GM23338 (cell line): ENCODE results near the gene PNPLA7. TPM values are rescaled to one million over a fixed set of nuclear protein-coding genes. Genes with fewer than 3 reads are reported as not detected.
A peak's percentile ranks its signal among the peaks of the same experiment; 100 is the strongest.
"Not testable (repeated sequence)": the region's sequence is repeated elsewhere in the genome, so short reads cannot be mapped to it uniquely, and the experiment has no call there.

Experiments
- ATAC-seq: fragments of 200-7000 bp; cut with Tn5 transposase; 3 replicates; pipeline ENCODE4 v1.9.1; 2020
- DNase-seq: peaks from one replicate; pipeline ENCODE4 v3.0.0-alpha.2; 2015; ENCODE audit warnings: low spot score
- H2AFZ ChIP-seq: fragments of 200-600 bp; sonication (generic); 2 replicates; pipeline ENCODE4 v1.8.0; 2016; ENCODE audit warnings: antibody characterized with exemption, mild to moderate bottlenecking, moderate library complexity
- H3F3A ChIP-seq: fragments of 200-600 bp; sonication (generic); replicated peaks from 2 replicates; pipeline ENCODE4 v1.8.0; 2017; ENCODE audit warnings: antibody characterized with exemption, mixed run types, low read depth
- H3K27ac ChIP-seq: fragments of 200-600 bp; sonication (generic); 2 replicates; pipeline ENCODE4 v1.6.1; 2016; ENCODE audit warnings: low read depth
- H3K27me3 ChIP-seq: fragments of 200-600 bp; sonication (generic); 2 replicates; pipeline ENCODE4 v1.8.0; 2016; ENCODE audit warnings: mild to moderate bottlenecking, mixed run types, moderate library complexity; ENCODE audit not compliant: insufficient read depth
- H3K36me3 ChIP-seq: fragments of 200-600 bp; sonication (generic); 2 replicates; pipeline ENCODE4 v1.8.0; 2016; ENCODE audit warnings: mild to moderate bottlenecking; ENCODE audit not compliant: insufficient read depth
- H3K4me1 ChIP-seq: fragments of 200-600 bp; sonication (generic); 2 replicates; pipeline ENCODE4 v1.8.0; 2016; ENCODE audit warnings: mild to moderate bottlenecking, moderate library complexity; ENCODE audit not compliant: insufficient read depth
- H3K4me2 ChIP-seq: fragments of 200-600 bp; sonication (generic); 2 replicates; pipeline ENCODE4 v1.7.1; 2017; ENCODE audit warnings: mixed run types
- H3K4me3 ChIP-seq: fragments of 200-600 bp; sonication (generic); 2 replicates; pipeline ENCODE4 v1.6.1; 2016; ENCODE audit warnings: mixed run types
- H3K79me2 ChIP-seq: fragments of 200-600 bp; sonication (generic); replicated peaks from 2 replicates; pipeline ENCODE4 v1.8.0; 2017; ENCODE audit warnings: mild to moderate bottlenecking; ENCODE audit not compliant: insufficient read depth
- H3K9me2 ChIP-seq: fragments of 200-600 bp; sonication (generic); 2 replicates; pipeline ENCODE4 v1.8.0; 2017; ENCODE audit not compliant: insufficient read depth
- H4K20me1 ChIP-seq: fragments of 200-600 bp; sonication (generic); replicated peaks from 2 replicates; pipeline ENCODE4 v1.8.0; 2017; ENCODE audit warnings: mild to moderate bottlenecking; ENCODE audit not compliant: insufficient read depth
- H3K27ac Mint-ChIP-seq: 2 replicates; pipeline ENCODE4 v1.8.0; 2020; ENCODE audit warnings: inconsistent platforms, mild to moderate bottlenecking, moderate library complexity, mixed read lengths
- H3K27me3 Mint-ChIP-seq: 3 replicates; pipeline ENCODE4 v1.8.0; 2022; ENCODE audit warnings: low read depth, mild to moderate bottlenecking, moderate library complexity, mixed read lengths, inconsistent platforms; ENCODE audit not compliant: insufficient read depth, poor library complexity
- H3K36me3 Mint-ChIP-seq: 3 replicates; pipeline ENCODE4 v1.8.0; 2021; ENCODE audit warnings: low read depth, mild to moderate bottlenecking, inconsistent platforms, moderate library complexity, mixed read lengths
- H3K4me1 Mint-ChIP-seq: 3 replicates; pipeline ENCODE4 v1.8.0; 2020; ENCODE audit warnings: mild to moderate bottlenecking, inconsistent platforms, mixed read lengths
- H3K4me3 Mint-ChIP-seq: 3 replicates; pipeline ENCODE4 v1.8.0; 2021; ENCODE audit warnings: moderate library complexity, mild to moderate bottlenecking, inconsistent platforms, mixed read lengths
- H3K9me3 Mint-ChIP-seq: 3 replicates; pipeline ENCODE4 v1.8.0; 2020; ENCODE audit warnings: moderate library complexity, mild to moderate bottlenecking, inconsistent platforms, mixed read lengths
- CREB1 ChIP-seq: fragments of 250-450 bp; sonication (Bioruptor Pico); IDR thresholded peaks from 2 replicates; pipeline ENCODE4 v1.5.0; 2020; ENCODE audit warnings: low read depth, mild to moderate bottlenecking, moderate library complexity
- CTCF ChIP-seq, 2 experiments: fragments of 200-600 bp in 1 of 2; sonication (generic) in 1 of 2; conservative IDR thresholded peaks; 2 replicates each; pipeline versions ENCODE4 v1.5.1 to v1.6.1; 2016 to 2017; ENCODE audit warnings: antibody characterized with exemption in 2 of 2, low read depth in 2 of 2, mild to moderate bottlenecking in 2 of 2, moderate library complexity in 1 of 2
- JUNB ChIP-seq: IDR thresholded peaks from one replicate; pipeline ENCODE4 v1.6.1; 2016; ENCODE audit warnings: antibody characterized with exemption; ENCODE audit not compliant: unreplicated experiment
- NANOG ChIP-seq: IDR thresholded peaks from 2 replicates; pipeline ENCODE4 v1.6.1; 2016; ENCODE audit warnings: antibody characterized with exemption, borderline replicate concordance
- POLR2AphosphoS5 ChIP-seq: IDR thresholded peaks from 2 replicates; pipeline ENCODE4 v1.6.1; 2016; ENCODE audit warnings: antibody characterized with exemption, low read depth
- ZNF462 ChIP-seq: fragments of 250-450 bp; sonication (Bioruptor Pico); IDR thresholded peaks from 2 replicates; pipeline ENCODE4 v1.5.0; 2020; ENCODE audit warnings: mild to moderate bottlenecking, moderate library complexity
- polyA plus RNA-seq: library from polyadenylated mRNA; unstranded; fragments of >200 nt; fragmentation: Nextera tagmentation; extraction: Ambion mirVana; gene quantifications from 2 replicates; pipeline ENCODE4 v1.2.1, GENCODE V29; 2016
- total RNA-seq: library from RNA; depleted of rRNA; stranded (reverse); fragments of >200 nt; shearing (Covaris generic); gene quantifications from 2 replicates; pipeline ENCODE4 v1.2.3, GENCODE V29; 2014

PNPLA7 gene
- total and polyA plus RNA-seq, 2 experiments from 2014 or later, result 0.45 to 0.80 TPM

DNA sequence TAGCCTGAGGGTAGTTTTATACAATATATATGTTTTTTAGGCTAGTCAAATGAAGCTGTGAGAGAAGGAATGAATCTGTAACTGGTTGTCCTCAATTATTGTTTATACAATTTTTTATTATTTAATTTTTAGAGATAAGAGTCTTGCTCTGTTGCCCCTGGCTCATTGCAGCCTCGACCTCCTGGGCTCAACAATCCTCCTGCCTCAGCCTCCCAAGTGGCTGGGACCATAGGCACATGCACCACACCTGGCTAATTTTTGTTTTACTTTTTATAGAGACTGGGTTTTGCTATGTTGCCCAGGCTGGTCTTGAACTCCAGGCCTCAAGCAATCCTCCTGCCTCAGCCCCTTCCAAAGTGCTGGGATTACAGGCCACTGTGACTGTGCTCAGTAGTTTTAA, 4.1 kb upstream of the PNPLA7 start (continued):
- no peak for TF ChIP-seq ZNF462 (CRISPR knock-in tag)
- no peak for TF ChIP-seq NANOG
- TF ChIP-seq POLR2AphosphoS5, result no peak
- no peak for TF ChIP-seq JUNB
- TF ChIP-seq CTCF (conservative IDR thresholded peaks at IDR 0.05; ENCODE audit: low read depth in 2 of 2), result no peak
- no peak for TF ChIP-seq CREB1 (CRISPR knock-in tag)

DNA sequence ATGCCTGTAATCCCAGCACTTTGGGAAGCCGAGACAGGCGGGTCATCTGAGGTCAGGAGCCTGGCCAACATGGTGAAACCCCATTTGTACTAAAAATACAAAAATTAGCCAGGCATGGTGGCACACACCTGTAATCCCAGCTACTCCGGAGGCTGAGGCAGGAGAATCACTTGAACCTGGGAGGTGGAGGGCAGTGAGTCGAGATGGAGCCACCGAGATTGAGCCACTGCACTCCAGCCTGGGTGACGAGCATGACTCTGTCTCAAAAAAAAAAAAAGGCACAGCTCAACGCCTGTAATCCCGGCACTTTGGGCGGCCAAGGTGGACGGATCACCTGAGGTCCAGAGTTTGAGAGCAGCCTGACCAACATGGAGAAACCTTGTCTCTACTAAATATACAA, 3.5 kb upstream of the PNPLA7 start:
- H4K20me1 ChIP-seq, H2AFZ ChIP-seq, H3K4me3 ChIP-seq, DNase-seq, H3K4me1 Mint-ChIP-seq, H3K4me2 ChIP-seq, H3K79me2 ChIP-seq, H3K4me1 ChIP-seq, H3K9me2 ChIP-seq, H3K27ac ChIP-seq, H3K27ac Mint-ChIP-seq, H3K9me3 Mint-ChIP-seq, H3K27me3 ChIP-seq, H3K27me3 Mint-ChIP-seq, ATAC-seq: not testable (repeated sequence)
- peak overlapping the region; percentile 30; the same call in 1 of the 3 replicates for H3K4me3 Mint-ChIP-seq
- peaks cover 11% of the 10 kb centered on the region for H3K36me3 ChIP-seq
- peaks cover 50% of the 10 kb centered on the region for H3K36me3 Mint-ChIP-seq
- peaks cover 19% of the 10 kb centered on the region for H3F3A ChIP-seq
